Measurements from ENCODE around the gene MUC13.
"Not testable (repeated sequence)": the region's sequence is repeated elsewhere in the genome, so short reads cannot be mapped to it uniquely, and the experiment has no call there.

The MUC13 gene, protein sequence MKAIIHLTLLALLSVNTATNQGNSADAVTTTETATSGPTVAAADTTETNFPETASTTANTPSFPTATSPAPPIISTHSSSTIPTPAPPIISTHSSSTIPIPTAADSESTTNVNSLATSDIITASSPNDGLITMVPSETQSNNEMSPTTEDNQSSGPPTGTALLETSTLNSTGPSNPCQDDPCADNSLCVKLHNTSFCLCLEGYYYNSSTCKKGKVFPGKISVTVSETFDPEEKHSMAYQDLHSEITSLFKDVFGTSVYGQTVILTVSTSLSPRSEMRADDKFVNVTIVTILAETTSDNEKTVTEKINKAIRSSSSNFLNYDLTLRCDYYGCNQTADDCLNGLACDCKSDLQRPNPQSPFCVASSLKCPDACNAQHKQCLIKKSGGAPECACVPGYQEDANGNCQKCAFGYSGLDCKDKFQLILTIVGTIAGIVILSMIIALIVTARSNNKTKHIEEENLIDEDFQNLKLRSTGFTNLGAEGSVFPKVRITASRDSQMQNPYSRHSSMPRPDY

DNA sequence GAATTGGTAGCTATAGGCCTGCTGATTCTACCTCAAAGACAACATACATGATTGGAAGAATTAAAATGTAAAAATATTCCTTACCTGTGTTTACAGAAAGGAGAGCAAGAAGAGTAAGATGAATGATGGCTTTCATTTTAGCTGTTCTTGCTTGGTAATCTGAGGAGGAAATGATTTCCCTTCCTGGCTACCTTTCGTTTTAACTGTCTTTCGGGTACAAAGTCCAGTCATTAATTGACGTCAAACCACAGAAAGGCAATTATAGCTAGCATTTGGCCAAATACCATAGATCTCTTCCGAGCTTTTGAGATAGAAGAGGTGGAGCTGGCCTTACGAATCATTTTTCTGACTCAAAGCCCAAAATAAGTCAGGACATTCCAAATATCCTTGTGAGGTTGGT lies at the start of gene MUC13:
Gene MUC13, minus strand, starts transcription at position 175 of the 400 bp plus-strand sequence. Its CDS starts 39 bp downstream, at position 136.
- FAIRE-seq = no peak

DNA sequence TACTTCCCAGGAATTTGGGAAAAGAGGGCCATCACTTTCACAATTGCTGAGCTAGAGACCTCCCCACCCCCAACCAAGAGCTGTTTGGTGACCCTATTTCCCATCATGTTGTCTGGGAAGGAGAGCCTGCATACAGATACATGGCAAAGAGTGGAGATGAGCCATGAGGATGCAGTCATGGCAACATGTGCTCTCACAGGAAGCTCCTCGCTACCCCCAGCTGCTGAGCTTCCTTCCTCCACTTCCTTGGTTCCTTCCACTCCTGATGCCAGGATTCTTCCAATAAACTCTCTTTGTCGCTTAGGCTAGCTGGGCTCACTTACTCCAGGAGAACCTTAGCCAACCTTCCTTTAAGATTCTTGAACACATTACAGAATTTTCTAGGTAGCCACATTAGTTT lies 48.3 kb upstream of the MUC13 start:
- FAIRE-seq = no peak

DNA sequence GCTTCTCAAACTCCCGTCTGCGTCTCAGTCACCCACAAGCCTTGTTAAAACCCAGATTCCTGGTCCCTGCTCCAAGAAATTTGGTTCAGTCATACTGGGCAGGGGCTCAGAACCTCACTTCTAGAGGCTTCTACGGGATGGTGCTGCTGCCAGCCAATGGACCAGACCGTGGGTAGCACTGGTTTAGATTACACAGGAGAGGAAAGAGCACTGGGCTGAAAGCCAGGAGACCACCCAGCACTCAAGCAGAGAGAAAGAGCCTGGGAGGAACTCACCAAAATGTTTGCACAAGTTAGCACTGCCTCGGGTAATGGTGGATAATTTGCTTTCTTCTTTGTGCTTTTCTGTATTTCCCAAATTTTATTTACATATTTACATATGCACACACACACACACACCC lies 46.9 kb upstream of the MUC13 start:
- FAIRE-seq = no peak

DNA sequence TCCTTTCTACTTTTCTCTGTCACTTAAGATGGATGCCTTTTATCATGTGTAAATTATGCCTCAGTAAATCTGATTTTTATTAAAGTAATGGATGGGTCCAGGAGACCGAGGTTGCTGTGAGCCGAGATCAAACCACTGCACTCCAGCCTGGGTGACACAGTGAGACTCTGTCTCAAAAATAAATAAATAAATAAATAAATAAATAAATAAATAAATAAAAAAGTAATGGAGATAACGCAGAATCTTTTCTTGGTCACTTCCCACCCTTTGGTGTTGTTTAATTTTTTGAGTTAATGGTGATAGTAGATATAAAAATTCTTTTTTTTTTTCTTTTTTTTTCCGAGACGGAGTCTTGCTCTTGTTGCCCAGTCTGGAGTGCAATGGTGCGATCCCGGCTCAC lies 44.1 kb upstream of the MUC13 start:
- FAIRE-seq = no peak

DNA sequence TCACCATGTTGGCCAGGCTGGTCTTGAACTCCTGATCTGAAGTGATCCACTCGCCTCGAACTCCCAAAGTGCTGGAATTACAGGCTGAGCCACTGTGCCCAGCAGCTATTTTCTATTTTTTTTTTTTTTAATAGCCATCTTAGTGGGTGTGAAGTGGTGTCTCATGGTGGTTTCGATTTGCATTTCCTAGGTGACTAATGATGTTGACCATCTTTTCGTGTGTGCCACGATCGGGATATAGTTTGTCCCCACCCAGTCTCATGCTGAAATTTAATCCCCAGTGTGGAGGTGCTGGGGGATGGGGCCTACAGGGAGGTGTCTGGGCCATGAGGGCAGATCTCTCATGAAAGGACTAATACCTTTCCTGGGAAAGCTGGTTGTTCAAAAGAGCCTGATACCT lies 41.8 kb upstream of the MUC13 start:
- no peak for FAIRE-seq

DNA sequence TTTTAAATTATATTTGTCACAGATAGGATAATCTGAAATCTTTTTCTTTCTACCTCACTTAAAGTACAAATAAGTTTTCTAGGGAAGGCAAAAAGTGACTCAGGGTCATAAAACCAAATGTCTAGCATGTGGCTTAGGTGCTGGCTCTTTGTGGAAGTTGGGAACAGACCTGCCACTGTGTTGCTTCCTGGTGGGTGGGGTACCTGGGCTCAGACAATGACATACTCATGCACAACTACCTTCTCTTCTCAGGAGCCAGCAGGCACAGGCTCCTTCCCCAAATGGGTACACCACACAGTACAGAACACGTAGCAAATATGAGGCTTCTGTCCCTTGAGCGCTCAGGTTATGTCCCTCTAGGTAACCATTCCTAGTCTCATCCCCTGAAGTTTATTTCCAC lies 40.1 kb upstream of the MUC13 start:
- no peak for FAIRE-seq

DNA sequence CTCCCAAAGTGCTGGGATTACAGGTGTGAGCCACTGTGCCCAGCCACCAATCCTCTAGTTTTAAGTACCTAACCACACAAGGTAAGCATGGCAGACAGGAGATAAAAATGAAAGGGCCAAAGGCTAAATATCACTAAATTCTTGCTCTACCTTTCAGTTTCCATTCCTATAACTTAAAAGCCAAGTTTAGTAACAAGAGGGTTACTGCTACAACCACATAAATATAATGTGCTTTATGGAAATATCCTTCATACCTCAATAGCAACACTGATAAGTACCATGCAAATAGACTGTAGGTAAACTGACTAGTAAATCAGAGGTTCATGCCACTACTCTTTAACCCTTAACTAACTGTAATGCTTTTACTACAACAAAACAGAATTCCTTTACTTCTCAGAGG lies 38.7 kb upstream of the MUC13 start:
- FAIRE-seq = no peak

DNA sequence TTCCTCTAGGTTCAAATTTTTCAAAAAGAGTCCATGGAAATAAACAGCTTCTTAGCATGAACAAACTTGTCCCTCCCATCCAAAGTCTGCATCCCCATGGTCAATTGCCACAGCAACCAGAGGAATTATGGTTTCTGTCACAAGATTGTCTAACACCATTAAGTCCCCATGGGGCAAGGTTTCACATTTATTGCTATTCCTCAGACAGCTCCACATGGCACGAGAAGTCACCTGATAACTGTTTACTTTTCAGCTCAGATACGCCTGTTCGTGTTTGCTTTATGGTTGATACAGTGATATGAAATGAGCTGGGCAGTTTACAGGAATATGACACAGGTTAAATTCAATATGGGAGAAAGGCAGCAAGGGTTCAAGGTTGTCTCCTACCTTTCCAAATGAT lies 37.9 kb upstream of the MUC13 start:
- no peak for FAIRE-seq

DNA sequence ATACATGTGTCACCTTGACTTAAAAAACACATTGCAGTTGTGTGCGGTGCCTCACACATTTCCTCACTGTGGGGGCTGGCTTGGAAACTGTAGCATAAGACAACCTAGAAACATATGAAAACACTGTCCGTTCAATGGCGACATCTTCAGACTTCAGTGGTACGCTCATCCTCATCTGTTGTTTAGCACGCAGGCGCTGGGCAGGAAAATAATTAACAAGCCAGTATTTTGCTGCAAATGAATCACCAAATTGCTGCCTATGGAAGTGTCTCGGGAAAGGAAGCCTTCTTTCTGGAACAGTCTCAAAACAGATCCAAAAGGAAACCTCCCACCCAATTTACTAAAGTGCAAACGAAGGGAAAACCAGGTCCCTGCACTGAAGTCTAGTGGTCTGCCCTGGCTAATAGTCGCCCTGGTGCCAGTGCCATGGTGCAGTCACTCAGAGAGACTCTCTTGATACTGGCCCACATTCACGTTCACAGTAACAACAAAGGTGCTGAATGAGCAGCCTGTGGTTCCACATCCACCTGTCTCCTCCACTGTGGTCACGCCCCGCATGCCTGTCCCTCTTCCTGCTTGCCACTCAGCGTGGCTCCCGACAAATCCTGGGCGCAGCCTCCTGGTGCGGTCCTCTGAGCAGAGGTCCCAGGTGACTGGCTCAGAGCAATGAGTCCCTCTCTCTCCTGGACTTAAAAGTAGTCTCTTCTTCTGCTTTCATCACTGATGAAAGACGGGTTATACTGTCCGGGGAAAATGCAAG lies 35.6 kb upstream of the MUC13 start:
- FAIRE-seq = no peak

DNA sequence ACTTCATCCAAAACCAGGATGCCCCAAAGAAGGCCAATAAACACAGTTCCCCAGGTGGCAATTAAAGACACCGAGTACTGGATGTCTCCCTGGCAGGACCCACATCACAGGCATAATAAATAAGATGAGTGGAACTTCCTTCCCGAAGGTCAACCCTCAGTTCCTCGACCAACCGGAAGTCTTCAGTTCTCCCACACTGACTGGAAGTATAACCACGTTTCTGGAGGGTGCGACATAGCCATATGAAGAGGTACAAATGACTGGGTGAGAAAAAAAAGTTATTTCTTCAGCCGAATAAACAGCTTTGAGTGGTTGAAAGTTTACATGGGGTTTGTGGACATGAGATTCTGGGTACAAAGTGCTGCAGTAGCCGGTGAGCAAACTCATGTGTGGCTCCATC lies 34.6 kb upstream of the MUC13 start:
- no peak for FAIRE-seq

DNA sequence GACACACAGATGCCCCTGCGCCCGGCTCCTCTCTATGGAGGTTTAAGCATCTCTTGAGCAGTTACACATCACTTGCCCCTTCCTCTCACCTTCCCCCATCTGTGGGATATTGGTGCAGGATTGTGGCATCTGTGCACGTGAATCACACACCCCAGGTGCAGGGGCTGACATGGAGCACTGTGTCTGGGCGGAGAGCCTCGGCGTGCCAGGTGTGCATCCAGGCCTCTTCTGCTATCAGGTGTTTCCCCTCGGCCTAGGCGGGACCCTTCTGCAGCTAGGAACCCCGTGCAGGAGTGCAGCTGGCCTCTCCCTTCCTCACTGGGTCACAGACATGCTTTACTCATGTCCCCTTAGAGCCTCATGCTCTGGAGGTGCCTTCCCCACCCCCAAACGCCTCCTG lies 33.4 kb upstream of the MUC13 start:
- FAIRE-seq = no peak

DNA sequence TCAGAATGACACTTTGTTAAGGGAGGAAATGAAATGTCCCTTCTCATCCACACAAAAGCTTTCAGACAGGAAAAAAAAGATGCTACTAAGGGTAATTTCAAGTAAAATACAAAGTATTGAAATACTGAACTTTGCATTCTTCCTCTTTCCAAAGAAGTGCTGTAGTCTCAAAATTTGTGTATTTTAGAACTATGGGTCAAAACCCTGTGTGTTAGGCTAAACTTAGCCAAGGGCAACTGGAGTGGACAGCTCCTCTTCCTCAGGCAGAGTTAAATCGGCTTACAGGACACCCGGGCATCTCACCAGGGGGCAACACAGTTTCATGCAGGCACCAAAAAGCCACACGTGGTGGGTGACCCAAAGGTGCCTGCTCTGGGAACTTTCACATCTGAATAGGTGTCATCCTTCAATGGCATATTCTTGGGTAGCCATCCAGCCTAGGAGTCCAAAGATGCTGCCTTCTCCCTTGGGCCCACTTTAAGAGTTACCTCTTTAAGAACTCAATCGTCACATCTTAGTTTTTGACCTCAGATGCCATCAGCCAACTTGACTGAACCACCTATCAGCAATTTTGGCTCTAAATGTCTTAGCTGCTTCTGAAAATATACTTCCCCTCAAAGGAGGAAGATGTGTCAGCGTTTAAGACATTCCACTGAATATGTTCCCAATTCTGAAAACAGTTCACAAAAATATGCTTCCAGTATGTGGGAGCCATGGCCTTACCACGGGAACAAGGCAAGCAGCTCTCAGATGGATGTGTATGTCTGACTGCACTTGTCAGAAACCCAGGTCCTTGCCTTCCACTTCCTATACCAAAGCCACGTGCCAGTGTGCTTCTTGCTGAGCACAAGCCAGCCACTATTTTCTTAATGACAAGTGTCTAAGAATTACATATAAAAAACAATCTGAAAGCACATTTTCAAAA lies 32.2 kb upstream of the MUC13 start:
- no peak for FAIRE-seq

DNA sequence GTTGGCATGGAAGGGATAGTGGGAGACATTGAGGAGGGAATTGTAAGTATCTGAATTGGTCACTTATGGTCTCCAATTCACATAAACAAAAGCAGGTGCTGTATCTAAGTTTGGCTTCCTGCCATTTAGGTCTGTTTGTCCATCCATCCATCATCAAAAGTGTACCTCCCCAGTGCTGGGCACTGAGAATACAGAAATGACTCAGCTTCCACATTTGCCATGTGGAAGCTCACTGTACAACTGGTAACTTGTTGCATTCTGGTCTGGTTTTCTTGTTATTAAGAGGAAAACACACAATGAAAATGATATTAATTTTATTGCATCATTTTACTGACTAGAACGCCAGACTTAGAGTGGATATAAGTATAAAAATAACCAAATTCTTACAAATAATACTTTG lies 30.9 kb upstream of the MUC13 start:
- no peak for FAIRE-seq

DNA sequence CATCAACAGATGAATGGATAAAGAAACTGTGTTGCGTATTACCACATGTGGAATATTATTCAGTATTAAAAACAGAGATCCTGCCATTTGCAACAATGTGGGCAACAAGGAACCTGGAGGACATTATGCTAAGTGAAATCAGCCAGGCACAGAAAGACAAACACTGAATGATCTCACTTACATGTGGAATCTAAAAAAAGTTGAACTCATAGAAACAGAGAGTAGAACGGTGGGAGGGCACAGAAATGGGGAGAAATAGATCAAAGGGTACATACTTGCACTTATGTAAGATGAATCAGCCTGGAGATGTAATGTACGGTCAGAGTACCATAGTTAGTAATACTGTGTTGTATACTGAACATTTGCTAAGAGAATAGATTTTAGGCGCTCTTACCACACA lies 29.8 kb upstream of the MUC13 start:
- FAIRE-seq = no peak

DNA sequence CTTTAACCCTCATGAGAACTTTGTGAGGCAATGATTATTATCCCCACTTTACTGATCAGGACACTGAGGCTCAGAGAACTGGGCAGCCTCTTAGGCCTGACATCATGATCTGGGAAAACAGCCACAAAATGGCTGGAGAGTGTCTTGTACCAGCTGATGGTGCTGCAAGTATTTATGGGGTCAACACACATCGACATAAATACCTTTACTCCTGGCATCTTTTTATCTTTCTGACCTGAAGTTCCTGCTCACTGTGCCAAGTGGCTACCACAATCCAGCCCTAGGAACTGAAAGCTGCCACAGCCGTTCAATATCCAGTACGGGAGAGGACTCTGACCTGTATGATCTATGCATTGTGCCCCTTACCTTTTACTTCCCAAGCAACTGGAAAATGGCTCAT lies 29.2 kb upstream of the MUC13 start:
- FAIRE-seq = no peak

DNA sequence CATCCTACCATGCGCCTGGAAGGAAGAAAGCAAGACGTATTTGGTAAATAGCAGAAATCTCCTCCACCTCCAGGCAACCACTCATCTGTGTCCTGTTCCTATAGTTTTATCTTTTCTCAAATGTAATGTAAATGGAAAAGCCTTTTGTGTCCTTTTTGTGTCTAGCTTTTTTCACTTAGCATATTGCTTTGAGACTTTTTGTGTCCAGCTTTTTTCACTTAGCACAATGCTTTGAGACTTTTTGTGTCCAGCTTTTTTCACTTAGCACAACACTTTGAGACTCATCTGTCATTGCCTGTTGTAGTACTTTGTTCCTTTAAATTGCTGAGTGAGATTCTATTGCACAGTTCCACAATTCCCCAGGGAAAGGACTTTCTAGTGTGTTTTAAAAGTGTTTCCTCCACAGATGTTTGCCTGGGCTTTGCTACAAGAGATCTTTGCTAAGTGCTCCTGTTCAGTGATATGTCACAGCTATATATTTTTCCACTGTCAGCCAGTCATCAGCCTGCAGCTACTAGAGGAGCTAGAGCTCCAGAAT lies 27.9 kb upstream of the MUC13 start:
- no peak for FAIRE-seq

DNA sequence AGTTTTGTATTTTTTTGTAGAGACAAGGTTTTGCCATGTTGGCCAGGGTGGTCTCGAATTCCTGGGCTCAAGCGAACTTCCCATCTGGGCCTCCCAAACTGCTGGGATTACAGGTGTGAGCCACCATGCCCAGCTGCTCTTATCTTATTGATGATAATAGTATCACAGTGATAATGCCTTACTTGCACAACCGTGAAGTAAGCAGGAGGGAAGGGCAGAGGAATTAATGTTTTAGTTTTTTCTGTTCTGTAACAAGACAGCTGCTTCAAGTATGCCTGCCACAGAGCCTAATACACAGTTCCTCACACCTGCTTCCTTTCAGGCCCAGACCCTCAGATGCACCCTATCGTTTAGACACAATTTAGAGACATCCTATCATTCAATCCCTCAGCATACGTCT lies 26.1 kb upstream of the MUC13 start:
- FAIRE-seq = no peak

DNA sequence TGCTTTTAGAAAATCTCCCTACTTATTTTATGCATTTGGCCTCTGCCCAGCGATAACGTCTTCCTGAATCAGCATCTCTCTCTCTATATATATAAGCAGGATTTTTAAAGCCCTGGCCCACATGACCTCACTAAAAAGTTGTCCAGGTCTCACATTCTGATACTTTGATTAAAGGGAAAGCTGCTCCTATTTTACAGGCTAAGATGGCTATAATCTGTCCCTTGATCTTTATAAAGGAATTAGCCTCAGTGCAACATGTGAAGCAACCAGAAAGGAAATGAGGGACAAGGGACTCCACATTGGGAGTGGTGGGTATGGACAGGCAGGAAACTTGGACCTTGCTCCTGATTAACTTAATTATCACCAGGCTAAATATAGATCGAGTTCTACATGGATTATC lies 25.6 kb upstream of the MUC13 start:
- no peak for FAIRE-seq

DNA sequence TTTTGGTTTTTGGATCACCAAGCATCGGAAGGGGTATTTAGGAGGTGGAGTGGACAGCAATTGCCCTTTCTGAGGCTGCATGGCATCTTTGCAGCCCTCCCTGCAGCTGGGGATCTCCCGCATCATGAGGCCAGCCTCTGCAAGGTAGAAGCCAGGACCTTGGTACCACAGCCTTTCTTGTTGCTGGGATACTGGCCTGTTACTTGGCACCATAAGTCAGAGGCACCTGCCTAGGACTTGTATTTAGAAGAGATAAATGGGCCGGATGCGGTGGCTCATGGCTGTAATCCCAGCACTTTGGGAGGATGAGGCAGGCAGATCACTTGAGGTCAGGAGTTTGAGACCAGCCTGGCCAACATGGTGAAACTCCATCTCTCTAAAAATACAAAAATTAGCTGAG lies 23.4 kb upstream of the MUC13 start:
- not testable (repeated sequence) for FAIRE-seq

DNA sequence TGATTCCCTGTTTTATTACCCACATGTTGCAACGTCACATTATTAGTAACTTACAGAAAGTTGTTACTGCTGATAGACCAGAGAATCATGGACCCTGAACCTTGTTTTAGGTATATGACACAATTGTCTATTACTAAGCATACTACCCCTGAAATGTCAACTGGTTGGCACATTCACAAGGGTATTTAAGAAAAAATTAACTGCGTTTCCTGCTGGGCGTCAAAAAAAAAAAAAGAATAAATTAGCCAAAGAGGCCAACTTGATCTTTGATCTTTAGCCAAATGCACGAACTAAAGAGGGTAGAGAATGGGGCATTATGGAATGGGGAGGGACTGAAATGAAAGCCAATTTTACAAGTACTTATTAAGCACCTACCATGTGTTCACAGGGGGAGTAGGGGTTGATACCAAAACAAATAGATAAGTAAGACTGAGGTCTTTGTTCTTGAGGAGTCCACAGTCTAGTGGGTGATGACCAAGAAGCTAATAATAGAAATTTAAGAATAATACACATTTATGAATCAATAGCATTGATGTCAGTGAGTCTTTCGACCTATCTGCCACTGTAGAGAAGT lies 17.8 kb upstream of the MUC13 start:
- FAIRE-seq = no peak

DNA sequence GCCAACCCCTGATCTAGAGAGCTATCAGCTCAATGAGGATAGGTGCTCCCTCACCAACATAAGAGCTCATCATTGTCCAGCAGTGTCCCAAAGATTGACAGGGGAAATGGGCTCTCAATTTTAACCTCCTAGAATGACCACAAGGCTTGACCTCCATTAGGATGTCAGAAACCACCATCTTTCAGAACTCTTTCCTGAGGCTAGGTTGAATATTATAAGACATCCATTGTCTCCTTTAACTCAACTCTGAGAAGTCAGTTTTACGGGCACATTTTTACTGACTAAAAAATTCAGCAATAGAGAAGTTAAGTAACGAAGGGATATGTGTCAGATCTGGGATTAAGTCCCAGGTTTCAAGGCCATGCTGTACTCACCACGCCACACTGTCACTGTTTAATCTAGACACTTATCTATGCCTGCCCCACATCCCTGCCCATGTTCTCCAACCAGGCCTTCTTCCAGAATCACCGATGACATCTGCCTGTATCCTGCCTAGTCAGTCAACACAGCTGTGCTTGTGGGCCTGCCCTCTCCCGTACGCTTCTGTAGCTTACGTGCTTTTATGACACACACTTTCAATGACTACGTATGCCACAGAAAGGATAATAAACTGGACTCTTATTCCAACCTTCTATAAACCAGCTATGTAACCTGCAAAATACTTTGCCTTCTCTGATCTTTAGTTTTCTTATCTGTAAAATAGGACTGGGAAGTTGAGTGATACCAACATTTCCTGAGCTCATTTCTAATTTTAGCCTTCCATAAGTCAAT lies 17.1 kb upstream of the MUC13 start:
- no peak for FAIRE-seq

DNA sequence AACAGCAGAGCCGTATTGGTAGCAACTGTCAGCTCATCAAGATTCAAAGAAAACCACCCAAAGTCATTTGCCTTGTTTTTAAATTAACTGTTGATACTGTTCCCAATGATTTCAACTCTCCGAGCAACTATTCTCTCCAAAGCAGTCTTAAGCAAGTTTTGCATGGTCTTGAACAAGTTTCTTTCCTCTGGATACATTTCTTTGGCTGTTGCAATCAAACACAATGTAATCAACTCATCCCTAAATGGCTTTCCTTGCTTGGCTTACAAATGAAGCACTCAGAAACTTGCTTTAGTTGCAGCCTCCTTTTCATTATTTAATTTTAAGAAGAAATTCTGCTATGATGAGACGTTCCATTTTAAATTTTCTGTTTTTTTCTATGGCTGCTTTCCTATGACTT lies 15.5 kb upstream of the MUC13 start:
- no peak for FAIRE-seq
